Endodermal cell (in vitro differentiated cells): ENCODE data around the gene ASAP3. TPM values are rescaled to one million over a fixed set of nuclear protein-coding genes. Genes with fewer than 3 reads are reported as not detected.

ENCODE experiments used
- DNase-seq: peaks from one replicate; pipeline ENCODE4 v3.0.0-alpha.2; 2017
- H3K27ac ChIP-seq: 2 replicates; pipeline ENCODE4 v1.5.1; 2013; ENCODE audit warnings: mild to moderate bottlenecking, low read depth, low read length, moderate library complexity
- H3K27me3 ChIP-seq: 2 replicates; pipeline ENCODE4 v1.6.1; 2013; ENCODE audit warnings: mild to moderate bottlenecking, low read length, moderate library complexity; ENCODE audit not compliant: insufficient read depth, control insufficient read depth, poor library complexity, severe bottlenecking
- H3K36me3 ChIP-seq: 2 replicates; pipeline ENCODE4 v1.7.0; 2013; ENCODE audit warnings: mild to moderate bottlenecking, low read length, moderate library complexity; ENCODE audit not compliant: control insufficient read depth, insufficient read depth
- H3K4me1 ChIP-seq: one replicate; pipeline ENCODE4 v1.7.0; 2013; ENCODE audit warnings: low read length; ENCODE audit not compliant: control insufficient read depth, insufficient read depth
- H3K4me3 ChIP-seq: 2 replicates; pipeline ENCODE4 v1.5.1; 2013; ENCODE audit warnings: mild to moderate bottlenecking, low read length, moderate library complexity
- H3K9ac ChIP-seq: 2 replicates; pipeline ENCODE4 v1.6.1; 2013; ENCODE audit warnings: mild to moderate bottlenecking, low read length, moderate library complexity; ENCODE audit not compliant: poor library complexity, severe bottlenecking; ENCODE audit errors: extremely low read depth
- H3K9me3 ChIP-seq: 2 replicates; pipeline ENCODE4 v1.6.1; 2013; ENCODE audit warnings: mild to moderate bottlenecking, low read length, moderate library complexity; ENCODE audit not compliant: control insufficient read depth
- H3K27ac Mint-ChIP-seq: 2 replicates; pipeline ENCODE4 v1.8.0; 2020; ENCODE audit warnings: mixed read lengths
- H3K27me3 Mint-ChIP-seq: 2 replicates; pipeline ENCODE4 v1.8.0; 2021; ENCODE audit warnings: mild to moderate bottlenecking, mixed read lengths; ENCODE audit not compliant: insufficient read depth
- H3K36me3 Mint-ChIP-seq: 2 replicates; pipeline ENCODE4 v1.8.0; 2020; ENCODE audit warnings: low read depth, mixed read lengths
- H3K4me1 Mint-ChIP-seq: 2 replicates; pipeline ENCODE4 v1.8.0; 2020; ENCODE audit warnings: mixed read lengths
- H3K4me3 Mint-ChIP-seq: 2 replicates; pipeline ENCODE4 v1.8.0; 2020; ENCODE audit warnings: mild to moderate bottlenecking, moderate library complexity, mixed read lengths
- H3K9me3 Mint-ChIP-seq: 2 replicates; pipeline ENCODE4 v1.8.0; 2020; ENCODE audit warnings: mild to moderate bottlenecking, mixed read lengths
- CTCF ChIP-seq: fragments of 200-600 bp; sonication (generic); conservative IDR thresholded peaks from 2 replicates; pipeline ENCODE4 v1.5.0; 2021; ENCODE audit warnings: antibody characterized with exemption, mild to moderate bottlenecking
- WGBS, 2 experiments: methylation state at CpG; one replicate each; pipeline versions ENCODE4 v1.1.5 to v1.1.7; 2013; ENCODE audit warnings: missing lambda C conversion rate in 2 of 2, mixed read lengths in 1 of 2; ENCODE audit not compliant: insufficient coverage in 1 of 2, insufficient read length in 1 of 2; 5-methylcytosine and 5-hydroxymethylcytosine counted together
- total RNA-seq, 2 donors: library from RNA; stranded (reverse); fragmentation: NEBNext Ultra II Directional in 1 of 2; extraction: Animal tissue kit (Norgen Biotek cat#: 25700) in 1 of 2; gene quantifications; 2 replicates in 1 of 2; 3 replicates in 1 of 2; pipeline ENCODE4 v1.2.1, GENCODE V29; 2021

Gene ASAP3
- total RNA-seq, 2 donors from 2014 or later = 78.7 to 91.0 TPM

DNA sequence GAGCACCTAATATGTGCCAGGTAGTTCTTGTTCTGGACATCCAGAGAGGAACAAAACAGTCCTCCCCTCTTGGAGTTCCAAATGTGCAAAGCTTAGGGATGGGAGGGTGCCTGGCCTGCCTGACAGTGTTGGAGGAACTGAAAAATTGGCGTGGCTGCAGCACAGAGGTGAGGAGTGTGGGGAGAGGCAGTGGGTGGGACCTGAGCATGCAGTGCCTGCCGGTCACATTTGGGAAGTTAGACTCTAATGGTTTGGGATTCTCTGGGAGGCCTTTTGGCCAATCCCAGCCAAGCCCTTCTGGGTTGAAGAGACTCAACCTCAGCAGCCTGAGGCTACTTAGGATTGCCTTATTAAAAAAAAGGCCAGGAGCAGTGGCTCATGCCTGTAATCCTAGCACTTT is 57.2 kb downstream of the ASAP3 start:
- Histone ChIP-seq H3K36me3 (peaks cover 47% of the 10 kb centered on the region), H3K27me3 (peaks cover 43% of the 10 kb centered on the region), H3K9me3 (no peaks in the 10 kb centered on the region), H3K4me3 (no peak overlapping the region), H3K4me1 (no peaks in the 10 kb centered on the region), H3K9ac (no peak overlapping the region), H3K27ac (no peak overlapping the region)
- 86 to 94% methylated on average over 2 of the region's 2 CpGs for WGBS, 2 experiments
- no peak for DNase-seq
- H3K4me3 Mint-ChIP-seq = no peak overlapping the region
- peaks cover 51% of the 10 kb centered on the region for H3K36me3 Mint-ChIP-seq
- no peak for TF ChIP-seq CTCF
- no peak overlapping the region for H3K27ac Mint-ChIP-seq
- no peaks in the 10 kb centered on the region for H3K9me3 Mint-ChIP-seq
- peaks cover 63% of the 10 kb centered on the region for H3K27me3 Mint-ChIP-seq
- peaks cover 10% of the 10 kb centered on the region for H3K4me1 Mint-ChIP-seq

- Histone ChIP-seq H3K36me3 (peaks cover 34% of the 10 kb centered on the region), H3K27ac (no peak overlapping the region), H3K4me1 (no peaks in the 10 kb centered on the region), H3K9ac (no peak overlapping the region), H3K9me3 (no peaks in the 10 kb centered on the region), H3K4me3 (peak overlapping the region; percentile 66), H3K27me3 (peaks cover 60% of the 10 kb centered on the region)
- H3K36me3 Mint-ChIP-seq = peaks cover 41% of the 10 kb centered on the region
- TF ChIP-seq CTCF = no peak
- peak overlapping the region; percentile 57 for H3K4me3 Mint-ChIP-seq
- H3K4me1 Mint-ChIP-seq = peaks cover 10% of the 10 kb centered on the region
- H3K27me3 Mint-ChIP-seq = peaks cover 79% of the 10 kb centered on the region
- 27 to 49% methylated on average over 3 to 5 of the region's 5 CpGs for WGBS, 2 experiments
- no peak overlapping the region for H3K27ac Mint-ChIP-seq
- no peak for DNase-seq
- no peaks in the 10 kb centered on the region for H3K9me3 Mint-ChIP-seq
Observed at GRCh38 chr1:23425193-23425494, 58.8 kb downstream of the ASAP3 start.

DNA sequence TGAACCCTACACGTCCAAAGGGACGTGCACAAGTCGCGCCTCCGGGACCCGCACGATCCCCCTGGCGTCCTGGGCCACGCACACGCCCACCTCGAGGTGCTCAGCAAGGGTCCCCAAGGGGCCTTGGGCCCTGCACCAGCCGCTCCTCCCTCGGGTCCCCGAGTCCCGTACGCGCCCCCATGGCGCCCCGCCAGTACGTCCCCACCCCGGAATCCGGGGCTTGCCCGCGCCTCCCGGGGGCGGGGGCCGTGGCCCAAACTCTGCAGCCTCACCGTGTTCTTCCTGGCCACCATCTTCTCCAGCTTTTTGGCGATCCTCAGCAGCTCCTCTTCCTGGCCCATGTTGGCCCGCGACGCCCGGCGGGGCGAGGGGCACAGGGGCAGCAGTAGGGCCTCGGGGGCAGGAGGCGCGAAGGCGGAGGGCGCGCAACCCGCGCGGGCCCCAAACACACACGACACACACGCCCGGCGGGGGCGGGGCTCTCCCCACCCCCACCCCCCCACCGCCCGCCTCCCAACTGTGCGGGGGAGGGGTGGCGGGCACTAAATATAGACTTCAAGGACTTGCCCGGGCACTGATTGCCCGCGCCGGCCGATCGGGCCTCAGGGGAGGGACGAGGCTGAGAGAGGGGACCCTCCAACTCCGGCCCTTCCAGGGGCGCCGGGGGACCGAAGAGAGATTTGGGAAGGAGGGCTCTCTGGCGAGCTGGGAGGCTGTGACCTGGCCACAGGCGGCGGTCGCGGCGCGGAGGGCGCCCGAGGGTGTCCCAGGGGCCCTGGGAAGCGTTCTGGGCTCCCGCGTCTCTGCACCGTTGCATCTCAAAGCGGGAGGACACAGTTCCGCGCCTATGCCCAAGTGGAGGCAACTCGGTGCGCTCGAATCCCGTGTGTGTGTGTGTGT is 59.4 kb downstream of the ASAP3 start, which contains the start of gene TCEA3:
Gene TCEA3, minus strand, starts transcription at position 456 of the 900 bp plus-strand sequence. Its CDS starts 115 bp downstream, at position 341.
- Mint-ChIP-seq H3K4me3 (peak within 1 kb of the TSS; percentile 57), H3K27ac (no peak within 1 kb of the TSS), H3K4me1 (peaks cover 10% of the 10 kb centered on the region), H3K36me3 (peaks cover 37% of the 10 kb centered on the region), H3K9me3 (no peaks in the 10 kb centered on the region), H3K27me3 (peaks cover 85% of the 10 kb centered on the region)
- H3K9me3 ChIP-seq = no peaks in the 10 kb centered on the region
- peak within 1 kb of the TSS; percentile 74 for H3K4me3 ChIP-seq
- H3K27ac ChIP-seq = no peak within 1 kb of the TSS
- no peak within 1 kb of the TSS for H3K9ac ChIP-seq
- 4 to 8% methylated on average over 9 to 69 of the region's 84 CpGs for WGBS, 2 experiments
- DNase-seq = peak; percentile 75
- H3K27me3 ChIP-seq = peaks cover 64% of the 10 kb centered on the region
- H3K4me1 ChIP-seq = no peaks in the 10 kb centered on the region
- peaks cover 28% of the 10 kb centered on the region for H3K36me3 ChIP-seq
- no peak for TF ChIP-seq CTCF
